Adipocyte (in vitro differentiated cells): ENCODE results near the gene C5orf34.
"Not testable (repeated sequence)": the region's sequence is repeated elsewhere in the genome, so short reads cannot be mapped to it uniquely, and the experiment has no call there.

Source experiments
- DNase-seq: peaks from one replicate; pipeline ENCODE4 v3.0.0-alpha.2; 2015; ENCODE audit warnings: low read depth
- H3K27me3 ChIP-seq: replicated peaks from 2 replicates; pipeline ENCODE4 v1.7.0; 2013; ENCODE audit warnings: mild to moderate bottlenecking, low read length, moderate library complexity; ENCODE audit not compliant: control insufficient read depth, insufficient read depth
- H3K36me3 ChIP-seq: 2 replicates; pipeline ENCODE4 v1.7.0; 2013; ENCODE audit warnings: low read length, mild to moderate bottlenecking, moderate library complexity; ENCODE audit not compliant: control insufficient read depth, insufficient read depth, severe bottlenecking
- H3K4me1 ChIP-seq: 2 replicates; pipeline ENCODE4 v1.7.0; 2013; ENCODE audit warnings: mild to moderate bottlenecking, low read length, moderate library complexity; ENCODE audit not compliant: control insufficient read depth, insufficient read depth
- H3K4me3 ChIP-seq: 2 replicates; pipeline ENCODE4 v1.7.0; 2013; ENCODE audit warnings: mild to moderate bottlenecking, low read length, moderate library complexity
- H3K9ac ChIP-seq: 2 replicates; pipeline ENCODE4 v1.7.0; 2013; ENCODE audit warnings: mild to moderate bottlenecking, low read length, moderate library complexity
- H3K9me3 ChIP-seq: 2 replicates; pipeline ENCODE4 v1.7.0; 2013; ENCODE audit warnings: mild to moderate bottlenecking, low read length, moderate library complexity; ENCODE audit not compliant: control insufficient read depth

Gene C5orf34

GRCh38 chr5:43514471-43514815 lies 505 bp downstream of the C5orf34 start:
- no peaks in the 10 kb centered on the region for H3K27me3 ChIP-seq
- peak; percentile 80 for DNase-seq

GRCh38 chr5:43514025-43514424 lies 923 bp downstream of the C5orf34 start:
- Histone ChIP-seq H3K9ac (peak overlapping the region; percentile 93), H3K4me3 (peak overlapping the region; percentile 86), H3K9me3 (no peaks in the 10 kb centered on the region), H3K4me1 (peaks cover 16% of the 10 kb centered on the region), H3K27me3 (no peaks in the 10 kb centered on the region), H3K36me3 (no peaks in the 10 kb centered on the region)
- peak; percentile 22 for DNase-seq

More at GRCh38 chr5:43514471-43514815, 505 bp downstream of the C5orf34 start:
- Histone ChIP-seq H3K9me3 (no peaks in the 10 kb centered on the region), H3K4me3 (peak overlapping the region; percentile 86), H3K9ac (peak overlapping the region; percentile 93), H3K4me1 (peaks cover 16% of the 10 kb centered on the region), H3K36me3 (no peaks in the 10 kb centered on the region)

GRCh38 chr5:43511062-43511461 lies 3.9 kb downstream of the C5orf34 start:
- not testable (repeated sequence) for H3K9ac ChIP-seq, H3K4me3 ChIP-seq, H3K27me3 ChIP-seq, H3K36me3 ChIP-seq, H3K9me3 ChIP-seq, DNase-seq
- peaks cover 16% of the 10 kb centered on the region for H3K4me1 ChIP-seq

GRCh38 chr5:43498581-43498980 lies 16.4 kb downstream of the C5orf34 start:
- H3K9ac ChIP-seq, result no peak overlapping the region
- H3K4me1 ChIP-seq, result no peaks in the 10 kb centered on the region
- H3K4me3 ChIP-seq, result no peak overlapping the region
- H3K27me3 ChIP-seq, result no peaks in the 10 kb centered on the region
- DNase-seq, result no peak
- no peaks in the 10 kb centered on the region for H3K36me3 ChIP-seq
- no peaks in the 10 kb centered on the region for H3K9me3 ChIP-seq

- Histone ChIP-seq H3K36me3 (peaks cover 3% of the 10 kb centered on the region), H3K9ac (no peak overlapping the region), H3K4me3 (no peak overlapping the region), H3K4me1 (no peaks in the 10 kb centered on the region), H3K9me3 (no peaks in the 10 kb centered on the region), H3K27me3 (no peaks in the 10 kb centered on the region)
- DNase-seq, result no peak
These were observed 17.4 kb downstream of the C5orf34 start for GRCh38 chr5:43497311-43498104.

GRCh38 chr5:43491326-43491725 lies 23.6 kb downstream of the C5orf34 start:
- H3K36me3 ChIP-seq, result peaks cover 9% of the 10 kb centered on the region
- H3K4me3 ChIP-seq, result no peak overlapping the region
- DNase-seq, result no peak
- H3K4me1 ChIP-seq, result no peaks in the 10 kb centered on the region
- H3K9ac ChIP-seq, result no peak overlapping the region
- H3K9me3 ChIP-seq, result no peaks in the 10 kb centered on the region
- H3K27me3 ChIP-seq, result no peaks in the 10 kb centered on the region

- Histone ChIP-seq H3K4me1 (peaks cover 17% of the 10 kb centered on the region), H3K27me3 (no peaks in the 10 kb centered on the region), H3K9ac (no peak overlapping the region), H3K9me3 (no peaks in the 10 kb centered on the region), H3K36me3 (peaks cover 6% of the 10 kb centered on the region), H3K4me3 (no peak overlapping the region)
- DNase-seq, result no peak
These were observed 28.6 kb downstream of the C5orf34 start for GRCh38 chr5:43486353-43486752.

GRCh38 chr5:43485406-43485805 lies 29.5 kb downstream of the C5orf34 start:
- DNase-seq, result no peak

GRCh38 chr5:43484106-43484849 lies 30.7 kb downstream of the C5orf34 start:
- peak overlapping the region; percentile 89 for H3K4me3 ChIP-seq
- DNase-seq, result peak; percentile 93
- no peaks in the 10 kb centered on the region for H3K9me3 ChIP-seq
- peaks cover 17% of the 10 kb centered on the region for H3K4me1 ChIP-seq
- H3K36me3 ChIP-seq, result peaks cover 2% of the 10 kb centered on the region
- no peaks in the 10 kb centered on the region for H3K27me3 ChIP-seq
- peak overlapping the region; percentile 97 for H3K9ac ChIP-seq

More at GRCh38 chr5:43485406-43485805, 29.5 kb downstream of the C5orf34 start:
- Histone ChIP-seq H3K9ac (no peak overlapping the region), H3K36me3 (peaks cover 6% of the 10 kb centered on the region), H3K9me3 (no peaks in the 10 kb centered on the region), H3K27me3 (no peaks in the 10 kb centered on the region), H3K4me1 (peaks cover 17% of the 10 kb centered on the region), H3K4me3 (no peak overlapping the region)

GRCh38 chr5:43483298-43484105 lies 31.4 kb downstream of the C5orf34 start, which contains the start of gene TMEM267:
TSS of gene TMEM267 (minus strand) at chr5:43483865. CDS start at chr5:43453969, 29,896 bp downstream.
- Histone ChIP-seq H3K36me3 (no peaks in the 10 kb centered on the region), H3K4me3 (peak within 1 kb of the TSS; percentile 89), H3K27me3 (no peaks in the 10 kb centered on the region), H3K9ac (peak within 1 kb of the TSS; percentile 97), H3K9me3 (no peaks in the 10 kb centered on the region), H3K4me1 (peaks cover 17% of the 10 kb centered on the region)
- DNase-seq, result peak; percentile 97
